AG09319 (cell line): Measurements from ENCODE around the gene ADM2.

Source experiments
- DNase-seq: peaks from one replicate; pipeline ENCODE4 v3.0.0-alpha.2; 2010; ENCODE audit warnings: low read depth; ENCODE audit errors: extremely low read depth
- CTCF ChIP-seq: IDR thresholded peaks from 2 replicates; pipeline ENCODE4 v1.5.1; 2011; ENCODE audit warnings: low read depth, mild to moderate bottlenecking, inconsistent platforms, low read length, moderate library complexity

The ADM2 gene

GRCh38 chr22:50526108-50526833, 44.9 kb downstream of the ADM2 start:
- no peak for DNase-seq
- TF ChIP-seq CTCF: peak; percentile 37

GRCh38 chr22:50526834-50527801, 45.8 kb downstream of the ADM2 start:
- DNase-seq: no peak
- TF ChIP-seq CTCF: no peak

- DNase-seq: no peak
- TF ChIP-seq CTCF: no peak
Measured at GRCh38 chr22:50527921-50528681, 46.8 kb downstream of the ADM2 start.

GRCh38 chr22:50528682-50529415, 47.5 kb downstream of the ADM2 start:
- DNase-seq: no peak
- no peak for TF ChIP-seq CTCF

- TF ChIP-seq CTCF: no peak
- no peak for DNase-seq
Measured at GRCh38 chr22:50529416-50529896, 48.1 kb downstream of the ADM2 start.

- DNase-seq: no peak
- TF ChIP-seq CTCF: no peak
Measured at GRCh38 chr22:50529897-50530579, 48.7 kb downstream of the ADM2 start, which contains the start of gene TYMP. Gene TYMP (minus strand): TSS chr22:50530012. CDS start chr22:50529709, 303 bp downstream.
